ENCODE data around the gene DNAJC15. TPM values are rescaled to one million over a fixed set of nuclear protein-coding genes. Genes with fewer than 3 reads are reported as not detected.

DNAJC15 gene
- total RNA-seq, 2 experiments from 2014 or later, result 2.2 TPM; not detected in 1

GRCh38 chr13:42984691-42985090 is 38.7 kb upstream of the DNAJC15 start:
- H2AFZ ChIP-seq (ENCODE audit: low read length), result no peak overlapping the region
- BruUV-seq (replicated peaks), result no TSS peak
- H4K20me1 ChIP-seq (ENCODE audit: insufficient read depth, low read length), result no peaks in the 10 kb centered on the region
- no peak overlapping the region for H3K4me2 ChIP-seq (ENCODE audit: low read length)
- H3K9me3 ChIP-seq (ENCODE audit: low read length), result no peaks in the 10 kb centered on the region
- H3K9me2 ChIP-seq (ENCODE audit: insufficient read depth, low read length), result no peaks in the 10 kb centered on the region
- H3K4me1 ChIP-seq (ENCODE audit: insufficient read depth, low read length, poor library complexity, severe bottlenecking), result no peaks in the 10 kb centered on the region
- POLR2A ChIA-PET, result interaction anchor here (1.1 kb wide), 1 partner anchor 98 kb away, joined by 3 read pairs; no protein-coding TSS in a partner anchor
- CTCF ChIA-PET (ENCODE audit: unreplicated experiment), result no interaction called here
- no peaks in the 10 kb centered on the region for H3K36me3 ChIP-seq (ENCODE audit: insufficient read depth, low read length)
- H3K79me2 ChIP-seq (ENCODE audit: insufficient read depth, low read depth, low read length), result no peaks in the 10 kb centered on the region
- intact Hi-C loops (cut with micrococcal nuclease; ENCODE audit: unreplicated experiment), result no loop called here
- H3K4me3 ChIP-seq (ENCODE audit: low read depth, low read length, poor library complexity, severe bottlenecking), result no peak overlapping the region
- no peak for DNase-seq (ENCODE audit: low spot score)
- H3K27ac ChIP-seq (ENCODE audit: low read depth, low read length, poor library complexity, severe bottlenecking), result no peak overlapping the region
- TF ChIP-seq EZH2phosphoT487 (IDR thresholded peaks at IDR 0.05; ENCODE audit: borderline replicate concordance, low read depth, low read length), result no peak
- no peak for TF ChIP-seq CTCF (conservative IDR thresholded peaks at IDR 0.05; ENCODE audit: low read length)

GRCh38 chr13:42985312-42986175 is 37.8 kb upstream of the DNAJC15 start:
- POLR2A ChIA-PET, result interaction anchor here (1.1 kb wide), 1 partner anchor 97 kb away, joined by 3 read pairs; no protein-coding TSS in a partner anchor
- no peak for TF ChIP-seq EZH2phosphoT487 (IDR thresholded peaks at IDR 0.05; ENCODE audit: borderline replicate concordance, low read depth, low read length)
- no peak for TF ChIP-seq CTCF (conservative IDR thresholded peaks at IDR 0.05; ENCODE audit: low read length)
- Histone ChIP-seq H3K9me2 (ENCODE audit: insufficient read depth, low read length) (no peaks in the 10 kb centered on the region), H3K27ac (ENCODE audit: low read depth, low read length, poor library complexity, severe bottlenecking) (no peak overlapping the region), H3K79me2 (ENCODE audit: insufficient read depth, low read depth, low read length) (no peaks in the 10 kb centered on the region), H3K4me3 (ENCODE audit: low read depth, low read length, poor library complexity, severe bottlenecking) (no peak overlapping the region), H3K4me1 (ENCODE audit: insufficient read depth, low read length, poor library complexity, severe bottlenecking) (no peaks in the 10 kb centered on the region), H3K36me3 (ENCODE audit: insufficient read depth, low read length) (no peaks in the 10 kb centered on the region), H4K20me1 (ENCODE audit: insufficient read depth, low read length) (no peaks in the 10 kb centered on the region), H3K4me2 (ENCODE audit: low read length) (no peak overlapping the region), H3K9me3 (ENCODE audit: low read length) (no peaks in the 10 kb centered on the region), H2AFZ (ENCODE audit: low read length) (no peak overlapping the region)
- no peak for DNase-seq (ENCODE audit: low spot score)
- CTCF ChIA-PET (ENCODE audit: unreplicated experiment), result no interaction called here
- no TSS peak for BruUV-seq (replicated peaks)
- intact Hi-C loops (cut with micrococcal nuclease; ENCODE audit: unreplicated experiment), result no loop called here

- no peak overlapping the region for H2AFZ ChIP-seq (ENCODE audit: low read length)
- no peaks in the 10 kb centered on the region for H3K4me1 ChIP-seq (ENCODE audit: insufficient read depth, low read length, poor library complexity, severe bottlenecking)
- ChIA-PET POLR2A (no interaction called here), CTCF (ENCODE audit: unreplicated experiment) (no interaction called here)
- BruUV-seq (replicated peaks), result no TSS peak
- intact Hi-C loops (cut with micrococcal nuclease; ENCODE audit: unreplicated experiment), result no loop called here
- no peak overlapping the region for H3K4me2 ChIP-seq (ENCODE audit: low read length)
- TF ChIP-seq EZH2phosphoT487 (IDR thresholded peaks at IDR 0.05; ENCODE audit: borderline replicate concordance, low read depth, low read length), result no peak
- no peak for TF ChIP-seq CTCF (conservative IDR thresholded peaks at IDR 0.05; ENCODE audit: low read length)
- H3K9me2 ChIP-seq (ENCODE audit: insufficient read depth, low read length), result no peaks in the 10 kb centered on the region
- no peak overlapping the region for H3K4me3 ChIP-seq (ENCODE audit: low read depth, low read length, poor library complexity, severe bottlenecking)
- no peaks in the 10 kb centered on the region for H4K20me1 ChIP-seq (ENCODE audit: insufficient read depth, low read length)
- no peaks in the 10 kb centered on the region for H3K79me2 ChIP-seq (ENCODE audit: insufficient read depth, low read depth, low read length)
- no peaks in the 10 kb centered on the region for H3K36me3 ChIP-seq (ENCODE audit: insufficient read depth, low read length)
- no peak for DNase-seq (ENCODE audit: low spot score)
- H3K27ac ChIP-seq (ENCODE audit: low read depth, low read length, poor library complexity, severe bottlenecking), result no peak overlapping the region
- no peaks in the 10 kb centered on the region for H3K9me3 ChIP-seq (ENCODE audit: low read length)
Measured at GRCh38 chr13:42986176-42986574, 37.2 kb upstream of the DNAJC15 start.
